NCI-H526 (cell line): Measurements from ENCODE around the gene CDK5RAP3.
"Not testable (repeated sequence)": the region's sequence is repeated elsewhere in the genome, so short reads cannot be mapped to it uniquely, and the experiment has no call there.

Experiments used
- DNase-seq, 2 experiments: peaks; one replicate each; lab custom pipeline; 2025; lab: John Stamatoyannopoulos, UW

Gene CDK5RAP3

GRCh38 chr17:47975189-47975822 lies 4.4 kb downstream of the CDK5RAP3 start:
- no peak for DNase-seq

- DNase-seq = no peak
Measured at GRCh38 chr17:47975823-47976205, 4.9 kb downstream of the CDK5RAP3 start.

GRCh38 chr17:47978324-47978723 lies 7.4 kb downstream of the CDK5RAP3 start:
- DNase-seq = peak in 1 of 2 experiments; percentile 76

- no peak for DNase-seq
Measured at GRCh38 chr17:47980541-47980940, 9.6 kb downstream of the CDK5RAP3 start.

GRCh38 chr17:47981462-47981861 lies 10.5 kb downstream of the CDK5RAP3 start:
- no peak for DNase-seq

- no peak for DNase-seq
Measured at GRCh38 chr17:47982091-47982617, 11.2 kb downstream of the CDK5RAP3 start.

- DNase-seq = no peak
Measured at GRCh38 chr17:47982645-47983390, 11.9 kb downstream of the CDK5RAP3 start.

- DNase-seq = no peak
Measured at GRCh38 chr17:47983492-47984223, 12.7 kb downstream of the CDK5RAP3 start.

GRCh38 chr17:47986520-47986919 lies 15.6 kb downstream of the CDK5RAP3 start:
- no peak for DNase-seq

GRCh38 chr17:47987240-47987835 lies 16.4 kb downstream of the CDK5RAP3 start:
- peak; percentile 55 to 70 for DNase-seq

- not testable (repeated sequence) for DNase-seq
Measured at GRCh38 chr17:47988445-47988844, 17.5 kb downstream of the CDK5RAP3 start.

- no peak for DNase-seq
Measured at GRCh38 chr17:47989159-47989558, 18.2 kb downstream of the CDK5RAP3 start.

- no peak for DNase-seq
Measured at GRCh38 chr17:47989700-47990099, 18.8 kb downstream of the CDK5RAP3 start.

GRCh38 chr17:47990962-47991731 lies 20.2 kb downstream of the CDK5RAP3 start:
- DNase-seq = no peak

- no peak for DNase-seq
Measured at GRCh38 chr17:47992216-47992615, 21.3 kb downstream of the CDK5RAP3 start.

- no peak for DNase-seq
Measured at GRCh38 chr17:47993031-47993564, 22.2 kb downstream of the CDK5RAP3 start.

GRCh38 chr17:47993964-47994363 lies 23.1 kb downstream of the CDK5RAP3 start:
- no peak for DNase-seq

- no peak for DNase-seq
Measured at GRCh38 chr17:47994724-47995123, 23.8 kb downstream of the CDK5RAP3 start.

GRCh38 chr17:47995241-47995935 lies 24.5 kb downstream of the CDK5RAP3 start:
- no peak for DNase-seq

- no peak for DNase-seq
Measured at GRCh38 chr17:47996201-47996600, 25.3 kb downstream of the CDK5RAP3 start.

GRCh38 chr17:47997586-47997985 lies 26.7 kb downstream of the CDK5RAP3 start:
- no peak for DNase-seq
